OCI-LY1 (cell line): ENCODE measurements around the gene PLEKHG4B.

Experiments used
- CTCF ChIP-seq: fragments of 200-600 bp; sonication (generic), shearing (Covaris generic); IDR thresholded peaks from 2 replicates; pipeline ENCODE4 v1.5.1; 2017; ENCODE audit warnings: mild to moderate bottlenecking, antibody characterized with exemption, low read length, moderate library complexity, mixed read lengths
- EZH2 ChIP-seq: fragments of 200-600 bp; sonication (generic), shearing (Covaris generic); IDR thresholded peaks from 2 replicates; pipeline ENCODE4 v1.8.0; 2017; ENCODE audit warnings: borderline replicate concordance, mixed run types, mild to moderate bottlenecking, antibody characterized with exemption, low read length, moderate library complexity, mixed read lengths

GRCh38 chr5:234450-234849, 142.5 kb downstream of the PLEKHG4B start:
- TF ChIP-seq CTCF, result no peak
- TF ChIP-seq EZH2, result no peak
